ENCODE data around the gene BOD1L1. TPM values are rescaled to one million over a fixed set of nuclear protein-coding genes. Genes with fewer than 3 reads are reported as not detected.

BOD1L1 gene
- total RNA-seq, 2 experiments from 2014 or later, result 27.2 to 28.9 TPM

DNA sequence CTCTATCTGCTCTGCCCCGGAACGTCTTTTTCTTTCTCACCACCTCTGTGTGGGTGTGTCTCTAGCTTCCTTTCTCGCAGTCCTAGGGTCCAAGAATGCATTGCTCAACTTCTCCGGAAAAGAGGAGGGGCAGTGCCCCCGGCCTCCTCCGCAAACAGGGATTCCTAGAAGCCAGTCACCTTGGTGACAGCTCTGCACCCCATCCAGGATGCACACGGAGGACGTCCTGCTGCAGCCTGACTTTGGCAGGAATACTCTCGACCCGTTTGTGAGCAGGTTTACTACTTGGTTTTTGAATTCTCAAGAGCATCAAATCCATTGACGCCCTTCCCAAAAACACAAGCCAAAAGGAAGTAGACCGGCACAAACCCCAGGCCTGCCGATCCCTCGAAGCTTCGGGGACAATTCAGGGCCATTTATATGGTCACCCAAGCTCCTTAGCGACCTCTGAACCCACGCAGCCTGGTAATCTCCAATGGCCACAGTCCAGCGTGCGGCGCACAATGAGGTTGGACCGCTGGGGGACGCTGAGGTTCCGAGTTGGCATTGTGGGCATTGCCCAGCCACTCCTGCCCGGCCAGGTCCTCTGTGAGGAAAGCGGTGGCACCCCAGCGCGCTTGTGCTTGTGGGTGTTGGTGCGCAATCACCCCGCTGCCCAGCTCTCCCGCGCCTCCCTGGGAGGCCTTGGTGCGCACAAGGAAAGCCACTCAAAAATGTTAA, 93.0 kb downstream of the BOD1L1 start:
- intact Hi-C loops (cut with micrococcal nuclease), result no loop called here
- ChIA-PET POLR2A (interaction anchor here (1.3 kb wide), 1 partner anchor 9 kb away, joined by 3 read pairs; no protein-coding TSS in a partner anchor), CTCF (interaction anchor here (1.2 kb wide), 1 partner anchor 9 kb away, joined by 3 read pairs; no protein-coding TSS in a partner anchor)
- DNase-seq, result no peak
- H3K36me3 Mint-ChIP-seq (ENCODE audit: low read depth), result peaks cover 7% of the 10 kb centered on the region
- H3K27me3 Mint-ChIP-seq, result peaks cover 88% of the 10 kb centered on the region
- H3K9me3 Mint-ChIP-seq, result peaks cover 4% of the 10 kb centered on the region
- ATAC-seq, result peak; percentile 37
- peaks cover 41% of the 10 kb centered on the region for H3K4me1 Mint-ChIP-seq (ENCODE audit: low read depth)
- no peak overlapping the region for H3K27ac Mint-ChIP-seq
- TF ChIP-seq, protein P1, sequence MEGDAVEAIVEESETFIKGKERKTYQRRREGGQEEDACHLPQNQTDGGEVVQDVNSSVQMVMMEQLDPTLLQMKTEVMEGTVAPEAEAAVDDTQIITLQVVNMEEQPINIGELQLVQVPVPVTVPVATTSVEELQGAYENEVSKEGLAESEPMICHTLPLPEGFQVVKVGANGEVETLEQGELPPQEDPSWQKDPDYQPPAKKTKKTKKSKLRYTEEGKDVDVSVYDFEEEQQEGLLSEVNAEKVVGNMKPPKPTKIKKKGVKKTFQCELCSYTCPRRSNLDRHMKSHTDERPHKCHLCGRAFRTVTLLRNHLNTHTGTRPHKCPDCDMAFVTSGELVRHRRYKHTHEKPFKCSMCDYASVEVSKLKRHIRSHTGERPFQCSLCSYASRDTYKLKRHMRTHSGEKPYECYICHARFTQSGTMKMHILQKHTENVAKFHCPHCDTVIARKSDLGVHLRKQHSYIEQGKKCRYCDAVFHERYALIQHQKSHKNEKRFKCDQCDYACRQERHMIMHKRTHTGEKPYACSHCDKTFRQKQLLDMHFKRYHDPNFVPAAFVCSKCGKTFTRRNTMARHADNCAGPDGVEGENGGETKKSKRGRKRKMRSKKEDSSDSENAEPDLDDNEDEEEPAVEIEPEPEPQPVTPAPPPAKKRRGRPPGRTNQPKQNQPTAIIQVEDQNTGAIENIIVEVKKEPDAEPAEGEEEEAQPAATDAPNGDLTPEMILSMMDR (IDR thresholded peaks at IDR 0.05), result no peak
- no peak overlapping the region for H3K4me3 Mint-ChIP-seq

DNA sequence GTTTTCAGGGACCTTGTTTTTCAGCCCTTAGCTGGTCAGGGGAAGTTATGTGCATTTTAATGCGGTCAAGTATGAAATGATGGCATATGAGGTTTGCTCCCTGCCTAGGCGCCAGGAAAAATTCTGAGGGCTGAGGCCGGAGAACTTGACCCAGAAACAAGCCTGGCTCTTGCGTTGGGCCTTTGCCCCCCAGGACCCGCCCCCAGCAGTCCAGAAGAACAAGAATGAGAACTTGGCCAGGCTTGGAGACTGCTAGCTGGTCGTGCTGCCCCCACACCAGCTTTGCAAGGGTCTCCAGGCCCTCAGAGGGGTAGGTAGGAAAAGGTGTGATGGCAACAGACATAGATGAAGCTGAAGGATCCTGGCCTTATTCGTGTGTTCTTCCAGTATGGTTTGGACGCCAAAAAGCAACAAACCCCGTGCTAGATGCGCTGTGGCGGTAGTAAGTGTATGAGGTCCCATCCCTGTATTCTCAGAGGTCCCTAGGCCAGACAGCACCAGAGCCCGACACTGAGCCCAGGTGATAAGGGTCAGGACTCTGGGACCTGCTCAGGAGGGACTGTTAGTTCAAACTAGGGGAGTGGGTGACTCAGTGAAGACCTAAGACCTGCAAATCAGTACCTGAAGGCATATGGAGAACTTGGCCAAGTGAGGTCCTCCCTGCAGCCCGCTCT, 93.7 kb downstream of the BOD1L1 start:
- H3K4me1 Mint-ChIP-seq (ENCODE audit: low read depth), result peaks cover 41% of the 10 kb centered on the region
- peaks cover 87% of the 10 kb centered on the region for H3K27me3 Mint-ChIP-seq
- no peak overlapping the region for H3K4me3 Mint-ChIP-seq
- DNase-seq (no peak), ATAC-seq (no peak)
- POLR2A ChIA-PET, result interaction anchor here (0.6 to 1.3 kb wide), 2 partner anchors 10 to 1574 kb away, joined by 3 read pairs; no protein-coding TSS in a partner anchor
- H3K9me3 Mint-ChIP-seq, result peaks cover 6% of the 10 kb centered on the region
- CTCF ChIA-PET, result interaction anchor here (0.9 to 1.8 kb wide), 3 partner anchors 8 to 10 kb away, joined by 3 to 8 read pairs (median 3); partner anchors contain the start of gene NKX3-2
- intact Hi-C loops (cut with micrococcal nuclease), result no loop called here
- peaks cover 8% of the 10 kb centered on the region for H3K36me3 Mint-ChIP-seq (ENCODE audit: low read depth)
- no peak overlapping the region for H3K27ac Mint-ChIP-seq
- TF ChIP-seq, protein P1 (IDR thresholded peaks at IDR 0.05), result no peak

DNA sequence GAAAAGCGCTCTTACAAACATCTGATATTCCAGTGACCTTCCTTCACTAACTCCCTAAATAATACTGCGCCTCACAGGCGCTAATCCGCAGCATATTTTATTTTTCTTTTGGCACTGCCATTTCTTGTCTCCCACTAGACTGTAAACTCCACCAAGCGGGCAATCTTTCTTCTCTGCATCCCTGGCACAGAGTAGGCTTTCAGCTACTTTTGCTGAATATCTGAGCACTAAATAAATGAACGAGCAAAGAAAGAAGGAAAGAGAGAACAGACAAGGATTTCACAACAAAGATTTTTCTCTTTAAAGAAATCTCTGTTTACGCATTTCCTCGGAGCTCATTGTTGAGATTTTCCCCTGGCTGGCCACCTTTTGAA, 95.9 kb downstream of the BOD1L1 start:
- Mint-ChIP-seq H3K36me3 (ENCODE audit: low read depth) (peaks cover 9% of the 10 kb centered on the region), H3K4me1 (ENCODE audit: low read depth) (peaks cover 43% of the 10 kb centered on the region), H3K4me3 (no peak overlapping the region), H3K27ac (no peak overlapping the region), H3K27me3 (peaks cover 89% of the 10 kb centered on the region), H3K9me3 (peaks cover 9% of the 10 kb centered on the region)
- ATAC-seq (no peak), DNase-seq (no peak)
- POLR2A ChIA-PET, result no interaction called here
- intact Hi-C loops (cut with micrococcal nuclease), result no loop called here
- TF ChIP-seq, protein P1 (IDR thresholded peaks at IDR 0.05), result no peak
- CTCF ChIA-PET, result interaction anchor here (1.5 kb wide), 1 partner anchor 10 kb away, joined by 4 read pairs; no protein-coding TSS in a partner anchor

DNA sequence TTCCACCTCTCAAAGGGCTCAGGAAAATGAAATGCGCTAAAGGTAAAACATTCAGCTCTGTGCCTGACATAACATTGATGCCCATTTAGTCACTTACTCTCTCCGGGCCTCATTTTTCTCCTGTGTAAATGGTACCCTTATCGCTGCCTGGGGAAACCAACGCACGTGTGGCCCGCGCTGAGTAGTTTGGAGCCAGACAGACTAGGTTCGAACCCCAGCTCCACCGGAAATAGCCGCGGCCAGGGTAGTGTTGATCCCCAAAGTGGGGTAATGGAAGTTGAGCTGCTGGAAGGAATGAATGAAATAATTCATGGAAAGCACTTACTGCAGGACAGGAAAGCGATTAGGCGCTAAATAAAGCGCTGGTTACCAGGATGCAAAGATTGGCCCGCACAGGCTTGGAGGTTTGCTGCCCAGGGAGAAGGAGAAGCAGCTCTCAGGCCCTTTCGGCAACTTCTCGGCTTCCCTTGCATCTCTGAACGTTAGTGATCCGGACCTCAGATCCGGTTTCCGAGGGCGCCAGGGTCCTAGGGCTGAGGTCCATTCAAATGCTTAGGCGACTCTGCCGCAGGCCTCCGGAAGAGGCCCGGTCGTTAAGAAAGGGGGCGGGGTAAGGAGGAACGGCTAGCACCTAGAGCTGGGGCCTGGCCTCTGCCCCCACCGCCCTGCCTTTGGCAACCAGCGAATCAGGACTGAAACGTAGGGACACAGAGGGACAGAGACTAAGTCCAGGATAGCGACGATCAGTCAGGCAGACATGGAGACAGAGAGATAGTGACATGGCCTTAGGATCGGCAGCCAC, 96.5 kb downstream of the BOD1L1 start:
- intact Hi-C loops (cut with micrococcal nuclease), result no loop called here
- peaks cover 7% of the 10 kb centered on the region for H3K36me3 Mint-ChIP-seq (ENCODE audit: low read depth)
- no peak overlapping the region for H3K4me3 Mint-ChIP-seq
- peaks cover 89% of the 10 kb centered on the region for H3K27me3 Mint-ChIP-seq
- peaks cover 9% of the 10 kb centered on the region for H3K9me3 Mint-ChIP-seq
- H3K4me1 Mint-ChIP-seq (ENCODE audit: low read depth), result peaks cover 43% of the 10 kb centered on the region
- no peak for ATAC-seq
- no peak overlapping the region for H3K27ac Mint-ChIP-seq
- no peak for DNase-seq
- CTCF ChIA-PET, result interaction anchor here (1.0 to 1.5 kb wide), 2 partner anchors 11 to 17 kb away, joined by 3 to 4 read pairs; no protein-coding TSS in a partner anchor
- TF ChIP-seq, protein P1 (IDR thresholded peaks at IDR 0.05), result no peak
- POLR2A ChIA-PET, result no interaction called here

Data from activated CD8-positive, alpha-beta T cell treated with anti-CD3 and anti-CD28 coated beads for 36 hours (primary cell).